ENCODE data around the gene ZNF609.

Gene ZNF609

DNA sequence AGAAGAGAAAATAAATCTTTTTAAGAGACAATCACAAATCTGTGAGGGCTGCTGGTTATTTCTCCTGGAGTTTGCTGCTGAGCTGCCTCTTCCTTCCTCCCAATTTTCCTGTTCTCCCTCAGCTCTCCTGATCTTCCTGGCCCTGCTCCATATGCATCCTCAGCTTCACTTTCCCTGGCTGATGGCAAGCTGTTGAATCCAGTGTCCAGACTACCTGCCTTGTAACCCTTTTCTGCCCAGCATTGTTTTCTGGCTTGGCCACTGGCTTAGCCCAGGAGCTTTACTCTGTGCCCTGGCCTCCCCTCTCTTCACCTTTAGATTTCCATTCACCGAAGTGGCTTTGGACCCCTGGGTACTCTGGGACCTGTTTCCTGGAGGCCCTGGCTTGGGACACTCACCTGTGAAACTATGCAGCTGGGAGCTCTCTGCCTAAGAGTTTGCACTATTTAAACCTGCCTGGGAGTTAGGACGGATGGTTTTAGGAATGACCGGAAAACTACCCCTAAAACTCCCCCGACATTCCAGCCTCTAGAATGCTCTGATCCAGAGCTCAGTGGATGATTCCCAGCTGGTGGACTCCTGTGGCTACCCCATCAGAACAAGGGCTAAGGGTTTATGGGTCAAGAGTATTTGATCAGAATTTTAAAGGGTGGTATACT lies 225.0 kb downstream of the ZNF609 start:
- H3K27ac ChIP-seq, result no peak overlapping the region

DNA sequence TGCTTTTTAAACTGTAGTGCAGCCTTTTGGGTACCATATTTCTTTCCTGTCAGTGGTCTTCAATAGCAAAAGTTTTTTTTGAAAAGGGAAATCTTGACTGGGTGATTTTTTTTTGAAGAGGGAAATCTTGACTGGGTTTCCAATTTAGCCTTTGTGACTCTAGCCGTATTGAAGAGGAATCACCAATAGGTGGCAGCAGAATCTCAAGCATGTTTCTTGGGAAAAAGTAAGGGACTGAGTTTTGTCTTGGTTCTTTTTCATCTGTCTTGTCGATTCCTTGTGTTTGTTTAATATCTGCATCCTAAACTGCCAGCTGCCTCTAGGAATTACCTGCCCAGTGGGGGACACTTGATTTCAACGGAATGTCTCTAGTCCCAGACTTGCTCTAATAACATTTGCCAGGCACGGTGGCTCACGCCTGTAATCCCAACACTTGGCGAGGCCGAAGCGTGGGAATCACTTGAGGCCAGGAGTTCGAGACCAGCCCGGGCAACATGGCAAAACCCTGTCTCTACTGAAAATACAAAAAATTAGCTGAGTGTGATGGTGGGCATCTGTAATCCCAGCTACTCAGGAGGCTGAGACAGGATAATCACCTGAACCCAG lies 225.9 kb downstream of the ZNF609 start:
- no peak overlapping the region for H3K27ac ChIP-seq
- DNase-seq (ENCODE audit: low read depth, low spot score), result no peak

More for the DNA sequence above, 225.0 kb downstream of the ZNF609 start:
- no peak for DNase-seq (ENCODE audit: low read depth, low spot score)

- DNase-seq (ENCODE audit: low read depth, low spot score), result no peak
- H3K27ac ChIP-seq, result no peak overlapping the region
These were observed 226.8 kb downstream of the ZNF609 start for GRCh38 chr15:64687172-64687571.

GRCh38 chr15:64687688-64688087 lies 227.3 kb downstream of the ZNF609 start:
- no peak overlapping the region for H3K27ac ChIP-seq
- DNase-seq (ENCODE audit: low read depth, low spot score), result no peak

DNA sequence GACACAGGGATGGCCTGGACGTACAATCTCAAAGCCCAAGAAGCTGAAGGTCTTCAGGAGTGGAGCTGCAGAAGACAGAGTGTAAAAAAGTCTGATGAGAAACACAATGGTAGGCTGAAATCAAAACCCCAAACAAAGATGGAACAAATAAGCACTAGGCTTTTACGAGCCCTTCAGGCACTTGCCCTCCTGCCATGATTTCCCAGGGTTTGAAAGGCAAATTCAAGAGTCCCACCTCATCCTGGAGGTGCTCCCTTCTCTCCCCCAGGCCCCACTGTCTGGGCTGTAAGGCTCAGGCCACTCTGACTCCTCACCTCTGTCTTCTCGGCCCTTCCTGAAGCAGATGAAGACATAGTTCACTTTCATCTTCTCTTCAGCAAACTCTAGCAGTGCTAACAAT lies 228.4 kb downstream of the ZNF609 start:
- DNase-seq (ENCODE audit: low read depth, low spot score), result no peak
- H3K27ac ChIP-seq, result no peak overlapping the region

DNA sequence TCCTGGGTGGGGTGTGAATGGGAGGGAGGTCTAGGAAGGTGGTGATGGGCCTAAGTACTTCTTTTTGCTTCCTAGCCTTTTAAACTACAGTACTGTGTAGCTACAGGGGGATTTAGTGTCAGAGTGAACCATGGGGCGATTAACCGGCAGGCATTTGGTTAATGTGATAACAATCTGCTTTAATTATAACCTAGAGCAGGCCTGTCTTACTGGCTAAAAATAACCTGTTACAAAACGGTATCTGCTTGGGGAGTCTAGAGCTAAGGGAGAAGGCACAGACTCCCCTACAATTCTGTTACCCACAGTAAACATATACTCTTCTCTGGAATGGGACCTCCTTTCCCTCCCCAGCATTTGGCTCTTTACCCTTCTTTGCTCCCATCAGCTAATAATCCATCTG lies 229.6 kb downstream of the ZNF609 start:
- DNase-seq (ENCODE audit: low read depth, low spot score), result no peak
- no peak overlapping the region for H3K27ac ChIP-seq

GRCh38 chr15:64690578-64691296 lies 230.4 kb downstream of the ZNF609 start:
- DNase-seq (ENCODE audit: low read depth, low spot score), result no peak
- no peak overlapping the region for H3K27ac ChIP-seq

DNA sequence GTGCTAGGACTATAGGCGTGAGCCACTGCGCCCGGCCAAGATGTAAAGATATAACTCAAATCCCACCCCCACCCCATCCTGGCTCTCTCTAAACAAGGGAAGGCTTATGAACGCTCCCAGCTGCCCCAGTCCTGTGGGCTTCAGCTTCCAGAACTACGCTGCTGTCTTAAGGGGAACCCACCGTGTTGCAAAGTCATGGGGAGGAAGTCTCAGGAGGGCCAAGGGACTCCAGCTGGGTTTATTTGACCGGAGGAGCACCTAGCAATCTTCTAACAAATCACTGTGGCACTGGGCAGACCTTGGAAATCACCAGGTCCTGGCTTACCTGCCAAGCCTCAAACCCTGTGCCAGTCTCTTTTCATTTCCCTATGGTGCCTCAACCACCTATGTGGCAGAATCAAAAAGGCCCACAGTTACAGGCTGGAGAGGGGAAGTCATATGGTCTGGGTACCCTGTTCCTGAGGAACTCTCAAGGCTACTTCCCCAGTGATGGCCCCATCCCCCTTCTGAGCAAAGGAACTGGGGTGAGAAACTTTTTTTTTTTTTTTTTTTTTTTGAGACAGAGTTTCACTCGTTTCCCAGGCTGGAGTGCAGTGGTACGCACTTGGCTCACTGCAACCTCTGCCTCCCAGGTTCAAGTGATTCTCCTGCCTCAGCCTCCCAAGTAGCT lies 231.7 kb downstream of the ZNF609 start:
- no peak for DNase-seq (ENCODE audit: low read depth, low spot score)
- no peak overlapping the region for H3K27ac ChIP-seq

DNA sequence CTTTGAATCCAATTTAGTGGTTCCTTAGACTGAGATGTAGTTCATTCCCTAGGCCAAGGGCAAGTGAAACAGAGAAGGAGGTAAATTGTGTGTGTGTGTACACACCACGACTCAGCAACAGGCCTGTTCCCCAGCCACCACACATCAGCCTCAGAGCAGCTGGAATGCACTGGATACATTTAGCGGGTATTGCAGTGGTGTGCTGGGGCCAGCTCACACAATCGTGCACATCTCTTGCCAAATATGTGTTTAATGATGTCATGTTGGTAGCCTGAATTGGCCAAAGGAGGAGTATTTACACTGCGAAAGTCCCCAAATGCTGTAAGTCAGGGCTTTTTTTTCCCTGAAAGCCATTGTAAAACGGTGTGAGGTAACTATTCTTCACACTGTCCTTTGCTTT lies 232.8 kb downstream of the ZNF609 start:
- H3K27ac ChIP-seq, result no peak overlapping the region

DNA sequence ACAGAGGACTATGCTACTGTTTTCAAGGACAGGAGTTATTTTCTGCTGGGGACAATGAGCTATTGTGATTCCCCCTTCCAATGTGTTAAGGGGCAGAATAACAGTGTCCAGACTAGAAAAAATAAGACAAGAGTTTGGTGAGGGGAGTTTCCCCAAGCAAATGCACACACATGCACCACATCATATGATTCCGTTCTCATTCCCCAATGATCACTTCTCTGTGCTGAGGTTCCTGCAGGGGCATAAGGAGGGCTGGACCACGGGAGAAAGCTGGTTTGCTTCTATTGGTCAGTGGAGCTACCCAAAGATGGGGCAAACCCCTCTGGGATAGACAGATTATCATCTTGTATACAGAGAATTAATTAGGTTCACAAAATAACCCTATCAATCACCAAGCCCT lies 234.4 kb downstream of the ZNF609 start:
- DNase-seq (ENCODE audit: low read depth, low spot score), result no peak
- H3K27ac ChIP-seq, result no peak overlapping the region

More for the DNA sequence above, 232.8 kb downstream of the ZNF609 start:
- no peak for DNase-seq (ENCODE audit: low read depth, low spot score)

DNA sequence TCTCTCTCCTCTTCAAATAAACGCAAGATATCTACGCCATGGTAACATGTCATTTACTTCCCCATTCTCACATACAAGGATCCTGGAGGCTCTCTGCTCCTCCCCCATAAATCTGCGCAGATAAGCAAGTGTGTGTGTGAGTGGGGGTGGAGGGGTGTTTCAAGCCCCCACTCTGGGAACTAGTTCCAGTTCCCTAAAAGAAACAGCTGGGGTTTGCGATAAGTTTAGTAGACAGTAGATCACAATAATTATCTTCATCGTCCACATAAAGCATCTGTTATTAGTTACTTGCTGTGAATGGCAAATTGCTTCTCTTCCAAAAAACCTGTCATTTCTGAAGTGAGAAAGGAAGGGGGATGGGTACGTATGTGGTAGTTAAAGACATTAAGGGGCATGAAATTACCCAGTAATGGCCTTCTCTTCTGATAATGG lies 235.2 kb downstream of the ZNF609 start:
- no peak for DNase-seq (ENCODE audit: low read depth, low spot score)
- H3K27ac ChIP-seq, result no peak overlapping the region

DNA sequence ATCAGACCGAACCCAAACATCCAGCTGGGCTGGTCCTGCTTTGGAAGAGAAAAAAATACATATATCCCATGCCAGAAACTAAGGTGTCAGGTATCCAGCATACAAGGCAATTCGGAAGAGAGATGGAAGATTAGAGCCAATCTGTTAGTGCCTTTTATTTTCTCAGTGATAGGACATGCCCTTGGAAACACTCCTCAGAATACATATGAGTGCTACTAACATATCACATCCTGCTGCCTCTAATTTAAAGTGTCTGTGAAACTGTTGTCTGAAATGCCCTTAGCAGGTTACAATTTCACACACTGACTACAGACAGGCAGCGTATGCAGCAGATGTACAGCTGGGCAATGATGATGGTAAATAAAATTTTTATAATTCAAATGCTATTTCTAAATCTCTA lies 236.1 kb downstream of the ZNF609 start:
- DNase-seq (ENCODE audit: low read depth, low spot score), result no peak
- no peak overlapping the region for H3K27ac ChIP-seq

GRCh38 chr15:64697911-64698369 lies 237.6 kb downstream of the ZNF609 start:
- peak overlapping the region; percentile 40 for H3K27ac ChIP-seq
- DNase-seq (ENCODE audit: low read depth, low spot score), result no peak

DNA sequence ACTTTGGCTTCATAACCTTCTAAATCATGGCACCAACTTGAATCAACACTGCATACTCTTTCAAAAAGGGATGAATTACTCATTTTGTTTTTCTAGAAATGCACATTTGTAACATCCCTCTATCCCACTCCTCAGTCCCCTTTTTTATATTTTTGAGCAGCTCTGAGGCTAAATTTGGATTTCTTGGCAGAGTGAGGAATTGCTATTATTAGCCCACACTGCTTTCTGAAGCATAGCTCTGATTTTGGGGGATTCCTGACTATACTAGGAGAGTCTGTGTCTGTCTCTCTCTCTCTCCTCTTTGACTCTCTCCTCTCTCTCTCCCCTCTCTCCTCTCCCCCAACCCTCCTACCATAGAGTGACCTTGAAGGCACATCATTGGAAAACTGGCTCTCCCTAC lies 238.4 kb downstream of the ZNF609 start:
- DNase-seq (ENCODE audit: low read depth, low spot score), result no peak
- peak overlapping the region; percentile 40 for H3K27ac ChIP-seq

- H3K27ac ChIP-seq, result peak overlapping the region; percentile 7
- no peak for DNase-seq (ENCODE audit: low read depth, low spot score)
These were observed 239.5 kb downstream of the ZNF609 start for GRCh38 chr15:64699751-64700388.

- H3K27ac ChIP-seq, result no peak overlapping the region
- no peak for DNase-seq (ENCODE audit: low read depth, low spot score)
These were observed 240.7 kb downstream of the ZNF609 start for GRCh38 chr15:64701051-64701450.

GRCh38 chr15:64701482-64702184 lies 241.3 kb downstream of the ZNF609 start:
- no peak overlapping the region for H3K27ac ChIP-seq
- no peak for DNase-seq (ENCODE audit: low read depth, low spot score)

GRCh38 chr15:64702816-64703631 lies 242.6 kb downstream of the ZNF609 start:
- peak overlapping the region; percentile 14 for H3K27ac ChIP-seq
- no peak for DNase-seq (ENCODE audit: low read depth, low spot score)

GRCh38 chr15:64703632-64703959 lies 243.2 kb downstream of the ZNF609 start:
- no peak overlapping the region for H3K27ac ChIP-seq
- no peak for DNase-seq (ENCODE audit: low read depth, low spot score)
